ENCODE measurements around the gene FKBP1B. TPM values are rescaled to one million over a fixed set of nuclear protein-coding genes. Genes with fewer than 3 reads are reported as not detected.
"Not testable (repeated sequence)": the region's sequence is repeated elsewhere in the genome, so short reads cannot be mapped to it uniquely, and the experiment has no call there.

The FKBP1B gene
- total and polyA plus RNA-seq, 7 experiments from 2014 or later = 2.7 TPM; not detected in 6

DNA sequence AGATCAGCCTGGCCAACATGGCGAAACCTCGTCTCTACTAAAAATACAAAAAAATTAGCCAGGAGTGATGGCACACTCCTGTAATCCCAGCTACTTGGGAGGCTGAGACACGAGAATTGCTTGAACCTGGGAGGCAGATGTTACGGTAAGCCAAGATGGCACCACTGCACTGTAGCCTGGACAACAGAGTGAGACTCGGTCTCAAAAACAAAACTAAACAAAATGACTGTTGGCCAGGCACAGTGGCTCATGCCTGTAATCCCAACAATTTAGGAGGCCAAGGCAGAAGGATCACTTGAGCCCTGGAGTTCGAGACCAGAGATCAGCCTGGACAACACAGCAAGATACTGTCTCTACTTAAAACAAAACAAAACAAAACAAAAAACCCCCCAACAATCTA is 6.4 kb upstream of the FKBP1B start:
- CTCF ChIA-PET = interaction anchor here (0.6 kb wide), 1 partner anchor 18 kb away, joined by 5 read pairs; no protein-coding TSS in a partner anchor
- intact Hi-C loops (cut with micrococcal nuclease); H3K4me1 ChIP-seq (ENCODE audit: control insufficient read depth in 2 of 2, insufficient read depth in 2 of 2, low read length in 2 of 2); H3K4me3 Mint-ChIP-seq; H3K9me3 ChIP-seq (ENCODE audit: control insufficient read depth in 2 of 3, low read length in 3 of 3); H3K4me3 ChIP-seq (ENCODE audit: low read length); DNase-seq; POLR2A ChIA-PET; H3K27ac ChIP-seq (ENCODE audit: low read depth, low read length); H3K27ac Mint-ChIP-seq; H3K27me3 ChIP-seq (ENCODE audit: control insufficient read depth in 2 of 2, insufficient read depth in 2 of 2, low read length in 2 of 2); H3K9me3 Mint-ChIP-seq; ATAC-seq; H3K27me3 Mint-ChIP-seq: not testable (repeated sequence)
- H3K4me1 Mint-ChIP-seq = peaks cover 17 to 34% (median 31%) of the 10 kb centered on the region in 7 donors
- peaks cover 3 to 21% (median 13%) of the 10 kb centered on the region in 5 donors for H3K36me3 Mint-ChIP-seq
- H3K36me3 ChIP-seq (ENCODE audit: control insufficient read depth in 2 of 3, insufficient read depth in 3 of 3, low read length in 3 of 3) = peaks cover 0 to 17% (median 0%) of the 10 kb centered on the region in 3 experiments

- H3K4me3 Mint-ChIP-seq = peak overlapping the region in 9 of 10 donors; percentile 23 to 99 (median 86)
- peaks cover 0 to 3% (median 0%) of the 10 kb centered on the region in 3 experiments for H3K36me3 ChIP-seq (ENCODE audit: control insufficient read depth in 2 of 3, insufficient read depth in 3 of 3, low read length in 3 of 3)
- peaks cover 0 to 4% of the 10 kb centered on the region in 2 donors for H3K4me1 ChIP-seq (ENCODE audit: control insufficient read depth in 2 of 2, insufficient read depth in 2 of 2, low read length in 2 of 2)
- no peak overlapping the region for H3K4me3 ChIP-seq (ENCODE audit: low read length)
- no peak for DNase-seq
- H3K27ac ChIP-seq (ENCODE audit: low read depth, low read length) = no peak overlapping the region
- ATAC-seq = no peak
- peaks cover 0 to 8% of the 10 kb centered on the region in 2 donors for H3K27me3 ChIP-seq (ENCODE audit: control insufficient read depth in 2 of 2, insufficient read depth in 2 of 2, low read length in 2 of 2)
- H3K9me3 ChIP-seq (ENCODE audit: control insufficient read depth in 2 of 3, low read length in 3 of 3) = no peaks in the 10 kb centered on the region
- CTCF ChIA-PET = interaction anchor here (0.6 to 2.4 kb wide), 2 partner anchors 119 to 1616 kb away, joined by 3 to 8 read pairs; partner anchors contain the start of gene ATAD2B
- intact Hi-C loops (cut with micrococcal nuclease) = loop anchor here (2.0 to 5.0 kb wide), 2 partner anchors 39 to 76 kb away; partner anchors contain the start of genes TP53I3 (in 2 of the 2), FAM228B (in 1 of the 2) and PFN4 (in 1 of the 2)
- peaks cover 17 to 42% (median 35%) of the 10 kb centered on the region in 7 donors for H3K4me1 Mint-ChIP-seq
- peaks cover 5 to 12% (median 9%) of the 10 kb centered on the region in 5 donors for H3K27me3 Mint-ChIP-seq
- H3K9me3 Mint-ChIP-seq = peaks cover 0 to 2% (median 0%) of the 10 kb centered on the region in 11 donors
- H3K36me3 Mint-ChIP-seq = peaks cover 0 to 6% (median 5%) of the 10 kb centered on the region in 5 donors
- POLR2A ChIA-PET = interaction anchor here (1.0 kb wide), 1 partner anchor 65 kb away, joined by 3 read pairs; no protein-coding TSS in a partner anchor
- peak overlapping the region in 2 of 9 donors; percentile 19 to 73 for H3K27ac Mint-ChIP-seq
Measured at GRCh38 chr2:24045511-24046508, 3.7 kb upstream of the FKBP1B start.

- peaks cover 5 to 12% (median 9%) of the 10 kb centered on the region in 5 donors for H3K27me3 Mint-ChIP-seq
- CTCF ChIA-PET = interaction anchor here (1.5 to 2.4 kb wide), 2 partner anchors 29 to 119 kb away, joined by 8 read pairs; partner anchors contain the start of genes ATAD2B and SF3B6
- Histone ChIP-seq H3K27me3 (ENCODE audit: control insufficient read depth in 2 of 2, insufficient read depth in 2 of 2, low read length in 2 of 2) (peaks cover 0 to 8% of the 10 kb centered on the region in 2 donors), H3K9me3 (ENCODE audit: control insufficient read depth in 2 of 3, low read length in 3 of 3) (no peaks in the 10 kb centered on the region), H3K4me1 (ENCODE audit: control insufficient read depth in 2 of 2, insufficient read depth in 2 of 2, low read length in 2 of 2) (peaks cover 0 to 4% of the 10 kb centered on the region in 2 donors), H3K36me3 (ENCODE audit: control insufficient read depth in 2 of 3, insufficient read depth in 3 of 3, low read length in 3 of 3) (peaks cover 0 to 3% (median 0%) of the 10 kb centered on the region in 3 experiments), H3K4me3 (ENCODE audit: low read length) (peak overlapping the region; percentile 81), H3K27ac (ENCODE audit: low read depth, low read length) (peak overlapping the region; percentile 74)
- DNase-seq (no peak), ATAC-seq (no peak)
- peaks cover 0 to 2% (median 0%) of the 10 kb centered on the region in 11 donors for H3K9me3 Mint-ChIP-seq
- peaks cover 17 to 42% (median 35%) of the 10 kb centered on the region in 7 donors for H3K4me1 Mint-ChIP-seq
- intact Hi-C loops (cut with micrococcal nuclease) = loop anchor here (2.0 to 5.0 kb wide), 2 partner anchors 38 to 76 kb away; partner anchors contain the start of genes TP53I3 (in 2 of the 2), FAM228B (in 1 of the 2) and PFN4 (in 1 of the 2)
- H3K27ac Mint-ChIP-seq = peak overlapping the region in 5 of 9 donors; percentile 73 to 96 (median 80)
- peaks cover 0 to 6% (median 5%) of the 10 kb centered on the region in 5 donors for H3K36me3 Mint-ChIP-seq
- peak overlapping the region; percentile 69 to 99 (median 94) for H3K4me3 Mint-ChIP-seq
- POLR2A ChIA-PET = interaction anchor here (1.1 to 1.8 kb wide), 3 partner anchors 30 to 120 kb away, joined by 3 to 24 read pairs (median 21); partner anchors contain the start of genes ATAD2B and SF3B6
Measured at GRCh38 chr2:24046599-24046929, 3.0 kb upstream of the FKBP1B start.

DNA sequence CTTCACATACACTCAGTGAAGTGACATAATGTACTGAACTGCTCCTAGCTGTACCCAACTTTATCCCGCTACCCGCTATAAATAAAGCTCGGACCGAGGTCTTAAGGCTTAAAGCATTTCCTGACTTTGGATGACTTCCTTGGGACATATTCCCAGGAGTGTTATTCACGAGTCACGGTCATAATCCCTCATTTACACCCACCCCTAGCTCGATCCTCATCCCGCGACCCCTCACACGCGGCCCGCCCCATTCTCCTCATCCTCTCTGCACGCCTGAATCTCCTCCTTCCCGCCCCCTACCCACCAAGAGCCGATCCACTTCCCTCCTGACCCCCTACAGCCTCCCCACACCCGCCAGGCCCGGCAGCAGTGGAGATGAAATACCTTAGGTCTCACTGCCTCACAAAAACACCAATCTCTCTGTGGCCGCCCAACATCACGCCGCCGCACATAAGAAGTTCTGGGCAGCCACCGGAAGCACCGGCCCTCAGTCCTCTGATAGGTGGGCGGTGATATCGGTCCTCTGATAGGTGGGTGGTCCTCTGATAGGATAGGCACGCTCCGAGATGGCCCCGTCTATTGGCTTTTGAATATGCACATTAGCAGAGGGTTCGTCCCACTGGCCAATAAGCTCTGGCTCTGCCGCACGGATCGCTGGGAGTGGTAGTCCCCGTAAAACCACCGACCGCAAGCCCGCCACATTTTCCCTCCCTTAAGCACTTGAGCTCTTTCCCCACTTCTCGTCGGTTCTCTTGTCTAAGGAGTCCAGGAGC is 2.4 kb upstream of the FKBP1B start, which contains the start of gene WDCP:
Gene WDCP, minus strand, starts transcription at position 462 of the 773 bp plus-strand sequence. CDS start 7,897 bp downstream, outside the sequence.
- DNase-seq (peak; percentile 67 to 95 (median 90)), ATAC-seq (peak; percentile 100)
- Mint-ChIP-seq H3K4me3 (peak within 1 kb of the TSS; percentile 86 to 99 (median 95)), H3K27ac (peak within 1 kb of the TSS; percentile 73 to 96 (median 88)), H3K4me1 (peaks cover 17 to 42% (median 35%) of the 10 kb centered on the region in 7 donors), H3K9me3 (peaks cover 0 to 2% (median 0%) of the 10 kb centered on the region in 11 donors), H3K36me3 (peaks cover 0 to 6% (median 5%) of the 10 kb centered on the region in 5 donors), H3K27me3 (peaks cover 5 to 12% (median 9%) of the 10 kb centered on the region in 5 donors)
- H3K27ac ChIP-seq (ENCODE audit: low read depth, low read length) = peak within 1 kb of the TSS; percentile 74
- peak within 1 kb of the TSS; percentile 81 for H3K4me3 ChIP-seq (ENCODE audit: low read length)
- POLR2A ChIA-PET = interaction anchor here (0.7 to 1.8 kb wide), 10 partner anchors 9 to 123 kb away, joined by 3 to 24 read pairs (median 4); partner anchors contain the start of genes ATAD2B and SF3B6
- peaks cover 0 to 4% of the 10 kb centered on the region in 2 donors for H3K4me1 ChIP-seq (ENCODE audit: control insufficient read depth in 2 of 2, insufficient read depth in 2 of 2, low read length in 2 of 2)
- H3K27me3 ChIP-seq (ENCODE audit: control insufficient read depth in 2 of 2, insufficient read depth in 2 of 2, low read length in 2 of 2) = peaks cover 0 to 8% of the 10 kb centered on the region in 2 donors
- H3K36me3 ChIP-seq (ENCODE audit: control insufficient read depth in 2 of 3, insufficient read depth in 3 of 3, low read length in 3 of 3) = peaks cover 0 to 3% (median 0%) of the 10 kb centered on the region in 3 experiments
- H3K9me3 ChIP-seq (ENCODE audit: control insufficient read depth in 2 of 3, low read length in 3 of 3) = no peaks in the 10 kb centered on the region
- CTCF ChIA-PET = interaction anchor here (1.5 to 2.4 kb wide), 2 partner anchors 29 to 120 kb away, joined by 8 read pairs; partner anchors contain the start of genes ATAD2B and SF3B6
- intact Hi-C loops (cut with micrococcal nuclease) = loop anchor here (1.0 to 5.0 kb wide), 6 partner anchors 29 to 746 kb away; partner anchors contain the start of genes ATAD2B (in 2 of the 2), SF3B6 (in 2 of the 2), TP53I3 (in 2 of the 2) and UBXN2A (in 2 of the 2)

- peaks cover 17 to 42% (median 35%) of the 10 kb centered on the region in 7 donors for H3K4me1 Mint-ChIP-seq
- CTCF ChIA-PET = interaction anchor here (0.7 to 2.4 kb wide), 3 partner anchors 28 to 121 kb away, joined by 7 to 8 read pairs (median 8); partner anchors contain the start of genes ATAD2B and SF3B6
- peaks cover 0 to 8% of the 10 kb centered on the region in 2 donors for H3K27me3 ChIP-seq (ENCODE audit: control insufficient read depth in 2 of 2, insufficient read depth in 2 of 2, low read length in 2 of 2)
- ATAC-seq = no peak
- intact Hi-C loops (cut with micrococcal nuclease) = loop anchor here (1.0 to 5.0 kb wide), 6 partner anchors 29 to 746 kb away; partner anchors contain the start of genes ATAD2B (in 2 of the 2), SF3B6 (in 2 of the 2), TP53I3 (in 2 of the 2) and UBXN2A (in 2 of the 2)
- peaks cover 0 to 3% (median 0%) of the 10 kb centered on the region in 3 experiments for H3K36me3 ChIP-seq (ENCODE audit: control insufficient read depth in 2 of 3, insufficient read depth in 3 of 3, low read length in 3 of 3)
- peaks cover 0 to 4% of the 10 kb centered on the region in 2 donors for H3K4me1 ChIP-seq (ENCODE audit: control insufficient read depth in 2 of 2, insufficient read depth in 2 of 2, low read length in 2 of 2)
- no peaks in the 10 kb centered on the region for H3K9me3 ChIP-seq (ENCODE audit: control insufficient read depth in 2 of 3, low read length in 3 of 3)
- peaks cover 0 to 2% (median 0%) of the 10 kb centered on the region in 11 donors for H3K9me3 Mint-ChIP-seq
- no peak overlapping the region for H3K27ac ChIP-seq (ENCODE audit: low read depth, low read length)
- POLR2A ChIA-PET = interaction anchor here (0.7 to 1.8 kb wide), 8 partner anchors 15 to 123 kb away, joined by 3 to 24 read pairs (median 4); partner anchors contain the start of genes ATAD2B and SF3B6
- peaks cover 5 to 12% (median 9%) of the 10 kb centered on the region in 5 donors for H3K27me3 Mint-ChIP-seq
- peak overlapping the region in 8 of 9 donors; percentile 20 to 93 (median 84) for H3K27ac Mint-ChIP-seq
- H3K4me3 ChIP-seq (ENCODE audit: low read length) = peak overlapping the region; percentile 81
- H3K4me3 Mint-ChIP-seq = peak overlapping the region; percentile 86 to 99 (median 95)
- H3K36me3 Mint-ChIP-seq = peaks cover 0 to 6% (median 5%) of the 10 kb centered on the region in 5 donors
- DNase-seq = no peak
Measured at GRCh38 chr2:24047703-24048033, 1.9 kb upstream of the FKBP1B start.

All from naive thymus-derived CD4-positive, alpha-beta T cell (primary cell).